Stimulated activated CD8-positive, alpha-beta memory T cell treated with anti-CD3 and anti-CD28 coated beads, Interleukin-15, amount 100 ng/mL, for 48 hours (primary cell): Measurements from ENCODE around the gene CDK14.

ENCODE experiments used
- DNase-seq, 2 donors: peaks; one replicate each; pipeline ENCODE4 v3.0.0-alpha.2; 2020; ENCODE audit warnings: low read depth in 2 of 2

Gene CDK14

GRCh38 chr7:91088691-91089090 is 492.6 kb downstream of the CDK14 start:
- no peak for DNase-seq

GRCh38 chr7:91089382-91089963 is 493.4 kb downstream of the CDK14 start:
- no peak for DNase-seq

- DNase-seq, result no peak
These were observed 494.6 kb downstream of the CDK14 start for GRCh38 chr7:91090684-91091083.

- DNase-seq, result no peak
These were observed 495.5 kb downstream of the CDK14 start for GRCh38 chr7:91091631-91092030.

- no peak for DNase-seq
These were observed 497.1 kb downstream of the CDK14 start for GRCh38 chr7:91093181-91093580.

GRCh38 chr7:91098566-91098965 is 502.4 kb downstream of the CDK14 start:
- no peak for DNase-seq

GRCh38 chr7:91103363-91103762 is 507.2 kb downstream of the CDK14 start:
- DNase-seq, result no peak

GRCh38 chr7:91107460-91107859 is 511.3 kb downstream of the CDK14 start:
- no peak for DNase-seq

GRCh38 chr7:91109200-91109599 is 513.1 kb downstream of the CDK14 start:
- no peak for DNase-seq

GRCh38 chr7:91112902-91113341 is 516.8 kb downstream of the CDK14 start:
- DNase-seq, result no peak

GRCh38 chr7:91114232-91114631 is 518.1 kb downstream of the CDK14 start:
- DNase-seq, result no peak

- DNase-seq, result no peak
These were observed 530.6 kb downstream of the CDK14 start for GRCh38 chr7:91126762-91127161.

GRCh38 chr7:91127325-91127724 is 531.2 kb downstream of the CDK14 start:
- no peak for DNase-seq

- DNase-seq, result no peak
These were observed 531.8 kb downstream of the CDK14 start for GRCh38 chr7:91127959-91128358.

GRCh38 chr7:91128683-91129348 is 532.7 kb downstream of the CDK14 start:
- DNase-seq, result no peak

- DNase-seq, result no peak
These were observed 539.2 kb downstream of the CDK14 start for GRCh38 chr7:91135300-91135699.

GRCh38 chr7:91135703-91136430 is 539.7 kb downstream of the CDK14 start:
- no peak for DNase-seq

- no peak for DNase-seq
These were observed 541.1 kb downstream of the CDK14 start for GRCh38 chr7:91137153-91137787.

- no peak for DNase-seq
These were observed 541.8 kb downstream of the CDK14 start for GRCh38 chr7:91137788-91138368.

GRCh38 chr7:91140286-91140685 is 544.2 kb downstream of the CDK14 start:
- DNase-seq, result no peak

- no peak for DNase-seq
These were observed 544.9 kb downstream of the CDK14 start for GRCh38 chr7:91140982-91141381.

GRCh38 chr7:91142743-91143142 is 546.6 kb downstream of the CDK14 start:
- DNase-seq, result no peak
